ENCODE measurements around the gene LCA5.
"Not testable (repeated sequence)": the region's sequence is repeated elsewhere in the genome, so short reads cannot be mapped to it uniquely, and the experiment has no call there.

LCA5 gene

DNA sequence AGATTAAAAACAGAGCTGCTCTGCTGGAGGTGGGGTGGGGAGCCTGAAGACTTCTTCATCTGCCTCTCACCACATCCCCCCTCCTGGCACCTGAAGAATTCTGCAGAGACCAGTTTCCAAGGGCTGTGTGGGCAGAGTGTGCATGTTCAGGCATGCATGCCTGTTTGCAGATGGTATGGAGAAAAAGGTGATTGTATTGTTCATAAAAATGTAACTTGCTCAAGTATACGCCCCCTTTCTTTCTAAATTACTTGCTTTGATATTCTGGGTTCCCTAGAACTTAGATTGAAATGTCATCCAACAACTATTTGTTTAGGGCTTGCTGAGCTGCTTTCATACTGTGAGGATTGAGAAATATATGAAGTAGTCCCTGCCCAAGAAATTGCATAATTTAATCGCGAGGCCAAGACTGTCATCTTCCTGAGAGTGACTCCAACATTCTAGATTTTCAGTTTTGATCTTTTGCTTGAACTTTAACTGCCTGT, 83.6 kb downstream of the LCA5 start:
- peak; percentile 18 for DNase-seq (ENCODE audit: low read depth)
- no peak overlapping the region for H3K4me3 ChIP-seq (ENCODE audit: low read depth, low read length)
- TF ChIP-seq, protein P1, sequence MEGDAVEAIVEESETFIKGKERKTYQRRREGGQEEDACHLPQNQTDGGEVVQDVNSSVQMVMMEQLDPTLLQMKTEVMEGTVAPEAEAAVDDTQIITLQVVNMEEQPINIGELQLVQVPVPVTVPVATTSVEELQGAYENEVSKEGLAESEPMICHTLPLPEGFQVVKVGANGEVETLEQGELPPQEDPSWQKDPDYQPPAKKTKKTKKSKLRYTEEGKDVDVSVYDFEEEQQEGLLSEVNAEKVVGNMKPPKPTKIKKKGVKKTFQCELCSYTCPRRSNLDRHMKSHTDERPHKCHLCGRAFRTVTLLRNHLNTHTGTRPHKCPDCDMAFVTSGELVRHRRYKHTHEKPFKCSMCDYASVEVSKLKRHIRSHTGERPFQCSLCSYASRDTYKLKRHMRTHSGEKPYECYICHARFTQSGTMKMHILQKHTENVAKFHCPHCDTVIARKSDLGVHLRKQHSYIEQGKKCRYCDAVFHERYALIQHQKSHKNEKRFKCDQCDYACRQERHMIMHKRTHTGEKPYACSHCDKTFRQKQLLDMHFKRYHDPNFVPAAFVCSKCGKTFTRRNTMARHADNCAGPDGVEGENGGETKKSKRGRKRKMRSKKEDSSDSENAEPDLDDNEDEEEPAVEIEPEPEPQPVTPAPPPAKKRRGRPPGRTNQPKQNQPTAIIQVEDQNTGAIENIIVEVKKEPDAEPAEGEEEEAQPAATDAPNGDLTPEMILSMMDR (IDR thresholded peaks at IDR 0.05; ENCODE audit: insufficient read depth, low read depth, low read length, missing control alignments), result no peak

DNA sequence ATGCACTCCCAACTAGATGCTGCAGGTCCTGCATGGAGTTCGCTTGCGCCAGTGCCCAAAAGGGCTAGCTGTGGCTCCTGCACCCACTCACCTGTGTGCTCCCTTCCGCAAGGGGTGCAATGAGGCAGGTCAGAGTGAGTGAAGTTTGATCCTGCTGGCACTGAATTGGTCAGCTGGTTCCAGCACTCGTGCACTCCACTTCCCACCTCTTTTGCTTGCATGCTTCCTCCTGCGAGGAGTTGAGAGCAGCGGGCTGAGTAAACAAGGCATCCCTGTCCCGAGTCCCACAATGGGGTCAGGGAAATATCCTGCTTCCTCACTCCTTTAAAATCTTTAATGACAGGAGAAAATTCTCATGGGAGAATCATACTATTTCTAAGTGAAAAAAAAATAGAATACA, 86.2 kb downstream of the LCA5 start:
- TF ChIP-seq, protein P1 (IDR thresholded peaks at IDR 0.05; ENCODE audit: insufficient read depth, low read depth, low read length, missing control alignments), result no peak
- DNase-seq (ENCODE audit: low read depth), result no peak
- no peak overlapping the region for H3K4me3 ChIP-seq (ENCODE audit: low read depth, low read length)

DNA sequence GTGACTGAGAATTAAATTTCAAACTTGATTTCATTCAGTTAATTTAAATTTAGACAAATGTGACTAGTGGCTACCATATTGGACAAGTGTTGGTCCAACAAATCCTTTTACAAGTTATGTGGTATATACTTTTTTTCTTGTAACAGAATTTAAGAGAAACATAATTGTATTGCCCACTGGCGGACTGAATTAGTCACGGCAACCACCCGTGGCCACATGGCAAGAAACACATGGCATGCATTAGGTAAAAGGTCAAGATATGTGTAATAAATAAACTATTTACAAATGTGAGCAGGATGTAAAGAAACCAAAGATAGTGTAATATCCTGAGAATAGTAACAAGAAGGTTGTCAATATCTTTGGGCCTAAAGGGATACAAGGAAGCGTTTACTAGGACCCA, 91.2 kb downstream of the LCA5 start:
- no peak overlapping the region for H3K4me3 ChIP-seq (ENCODE audit: low read depth, low read length)
- TF ChIP-seq, protein P1 (IDR thresholded peaks at IDR 0.05; ENCODE audit: insufficient read depth, low read depth, low read length, missing control alignments), result no peak

DNA sequence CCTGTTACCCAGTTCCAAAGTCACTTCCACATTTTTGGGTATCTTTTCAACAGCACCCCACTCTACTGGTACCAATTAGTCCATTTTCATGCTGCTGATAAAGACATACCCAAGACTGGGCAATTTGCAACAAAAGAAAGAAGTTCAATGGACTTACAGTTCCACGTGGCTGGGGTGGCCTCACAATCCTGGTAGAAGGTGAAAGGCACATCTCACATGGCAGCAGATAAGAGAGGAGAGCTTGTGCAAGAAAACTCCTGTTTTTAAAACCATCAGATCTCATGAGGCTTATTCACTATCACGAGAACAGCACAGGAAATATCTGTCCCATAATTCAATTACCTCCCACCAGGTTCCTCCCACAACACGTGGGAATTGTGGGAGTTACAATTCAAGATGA, 93.4 kb downstream of the LCA5 start:
- not testable (repeated sequence) for DNase-seq (ENCODE audit: low read depth); H3K4me3 ChIP-seq (ENCODE audit: low read depth, low read length)

More for the DNA sequence above, 91.2 kb downstream of the LCA5 start:
- no peak for DNase-seq (ENCODE audit: low read depth)

DNA sequence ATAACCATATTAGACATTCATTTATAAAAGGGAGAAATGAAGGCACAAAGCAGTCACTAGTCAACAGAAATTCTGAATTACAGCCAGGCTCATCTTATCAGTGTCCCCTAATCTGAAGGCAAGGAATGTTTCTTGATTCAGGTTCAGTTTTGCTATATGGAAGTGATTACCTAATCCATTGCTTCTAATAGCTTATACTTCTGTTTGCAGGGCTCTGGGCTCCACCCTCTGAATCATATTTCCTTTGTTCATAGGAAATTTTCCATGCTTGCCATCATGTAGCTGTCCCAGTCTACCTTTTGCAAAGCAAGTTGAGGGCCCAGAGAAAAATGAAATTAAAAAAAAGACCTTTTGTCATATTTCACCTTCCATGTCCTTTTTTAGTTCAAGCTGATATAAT, 96.0 kb downstream of the LCA5 start:
- no peak overlapping the region for H3K4me3 ChIP-seq (ENCODE audit: low read depth, low read length)
- TF ChIP-seq, protein P1 (IDR thresholded peaks at IDR 0.05; ENCODE audit: insufficient read depth, low read depth, low read length, missing control alignments), result no peak
- DNase-seq (ENCODE audit: low read depth), result no peak

DNA sequence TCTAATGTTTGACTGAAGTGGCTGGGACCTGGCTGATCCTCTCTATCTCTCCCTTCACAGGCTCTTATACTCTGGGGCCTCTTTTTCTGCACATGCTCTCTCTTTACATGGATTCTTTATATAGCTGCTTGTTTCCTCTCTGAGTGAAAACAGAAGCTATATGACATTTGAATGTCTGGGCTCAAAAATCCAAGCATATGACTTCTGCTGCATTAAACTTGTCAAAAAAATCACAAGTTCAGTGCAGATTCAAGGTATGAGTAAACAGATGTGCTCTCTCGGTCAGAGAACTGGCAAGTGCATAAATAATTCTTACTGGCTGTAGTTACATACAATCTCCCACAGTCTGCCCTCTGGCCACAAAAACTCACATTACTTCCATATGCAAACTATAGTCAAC, 96.6 kb downstream of the LCA5 start:
- DNase-seq (ENCODE audit: low read depth), result peak; percentile 2
- no peak overlapping the region for H3K4me3 ChIP-seq (ENCODE audit: low read depth, low read length)
- TF ChIP-seq, protein P1 (IDR thresholded peaks at IDR 0.05; ENCODE audit: insufficient read depth, low read depth, low read length, missing control alignments), result no peak

DNA sequence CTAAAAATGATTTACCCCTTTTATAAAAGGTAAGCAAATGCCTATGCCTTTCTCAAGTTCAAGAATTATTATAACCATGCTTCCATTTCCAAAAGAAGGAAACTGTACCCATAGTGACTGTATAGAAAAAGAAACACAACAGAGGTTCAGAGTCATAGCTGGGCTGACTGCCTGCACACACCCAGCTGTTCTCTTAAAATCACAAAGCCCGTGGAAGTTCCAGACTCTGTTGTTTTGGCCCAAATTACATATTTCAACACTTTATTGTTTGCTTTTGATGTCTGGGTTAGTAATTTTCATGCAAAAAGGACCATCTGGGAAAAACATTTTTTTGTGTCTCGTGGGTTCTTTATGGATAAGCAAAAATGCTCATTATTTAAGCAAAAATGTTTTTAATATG, 99.2 kb downstream of the LCA5 start:
- TF ChIP-seq, protein P1 (IDR thresholded peaks at IDR 0.05; ENCODE audit: insufficient read depth, low read depth, low read length, missing control alignments), result no peak
- DNase-seq (ENCODE audit: low read depth), result no peak
- no peak overlapping the region for H3K4me3 ChIP-seq (ENCODE audit: low read depth, low read length)
